Stimulated activated CD4-positive, alpha-beta T cell treated with anti-CD3 and anti-CD28 coated beads, Interleukin-15, amount 100 ng/mL, for 1 hour (primary cell): ENCODE measurements around the gene NLRC5.
"Not testable (repeated sequence)": the region's sequence is repeated elsewhere in the genome, so short reads cannot be mapped to it uniquely, and the experiment has no call there.

Experiments
- DNase-seq, 2 donors: peaks; one replicate each; pipeline ENCODE4 v3.0.0-alpha.2; 2020; ENCODE audit warnings: low read depth in 1 of 2, low spot score in 1 of 2

The NLRC5 gene

GRCh38 chr16:56980792-56981724 lies 8.3 kb upstream of the NLRC5 start:
- no peak for DNase-seq

- no peak for DNase-seq
These were observed 7.6 kb upstream of the NLRC5 start for GRCh38 chr16:56981729-56982271.

- DNase-seq: no peak
These were observed 6.7 kb upstream of the NLRC5 start for GRCh38 chr16:56982695-56983094.

- no peak for DNase-seq
These were observed 6.1 kb upstream of the NLRC5 start for GRCh38 chr16:56983211-56983751.

GRCh38 chr16:56984639-56985038 lies 4.7 kb upstream of the NLRC5 start:
- no peak for DNase-seq

GRCh38 chr16:56985288-56985961 lies 3.9 kb upstream of the NLRC5 start:
- DNase-seq: no peak

- DNase-seq: no peak
These were observed 3.4 kb upstream of the NLRC5 start for GRCh38 chr16:56985962-56986360.

GRCh38 chr16:56986361-56986760 lies 3.0 kb upstream of the NLRC5 start:
- DNase-seq: no peak

GRCh38 chr16:56986908-56987307 lies 2.4 kb upstream of the NLRC5 start:
- not testable (repeated sequence) for DNase-seq

- no peak for DNase-seq
These were observed 1.7 kb upstream of the NLRC5 start for GRCh38 chr16:56987692-56988091.

- no peak for DNase-seq
These were observed 1.0 kb upstream of the NLRC5 start for GRCh38 chr16:56988161-56988947.

- DNase-seq: no peak
These were observed 631 bp downstream of the NLRC5 start for GRCh38 chr16:56989988-56990387.

GRCh38 chr16:56990407-56991286 lies 1.3 kb downstream of the NLRC5 start:
- DNase-seq: no peak

- not testable (repeated sequence) for DNase-seq
These were observed 3.1 kb downstream of the NLRC5 start for GRCh38 chr16:56992431-56992830.

- no peak for DNase-seq
These were observed 3.8 kb downstream of the NLRC5 start for GRCh38 chr16:56993204-56993603.

GRCh38 chr16:56994311-56994710 lies 5.0 kb downstream of the NLRC5 start:
- DNase-seq: no peak

- no peak for DNase-seq
These were observed 5.9 kb downstream of the NLRC5 start for GRCh38 chr16:56995136-56995805.

GRCh38 chr16:56997264-56997663 lies 7.9 kb downstream of the NLRC5 start:
- no peak for DNase-seq

GRCh38 chr16:56997931-56998330 lies 8.6 kb downstream of the NLRC5 start:
- DNase-seq: no peak
